Measurements from ENCODE around the gene TMED10.
"Not testable (repeated sequence)": the region's sequence is repeated elsewhere in the genome, so short reads cannot be mapped to it uniquely, and the experiment has no call there.

TMED10 gene

DNA sequence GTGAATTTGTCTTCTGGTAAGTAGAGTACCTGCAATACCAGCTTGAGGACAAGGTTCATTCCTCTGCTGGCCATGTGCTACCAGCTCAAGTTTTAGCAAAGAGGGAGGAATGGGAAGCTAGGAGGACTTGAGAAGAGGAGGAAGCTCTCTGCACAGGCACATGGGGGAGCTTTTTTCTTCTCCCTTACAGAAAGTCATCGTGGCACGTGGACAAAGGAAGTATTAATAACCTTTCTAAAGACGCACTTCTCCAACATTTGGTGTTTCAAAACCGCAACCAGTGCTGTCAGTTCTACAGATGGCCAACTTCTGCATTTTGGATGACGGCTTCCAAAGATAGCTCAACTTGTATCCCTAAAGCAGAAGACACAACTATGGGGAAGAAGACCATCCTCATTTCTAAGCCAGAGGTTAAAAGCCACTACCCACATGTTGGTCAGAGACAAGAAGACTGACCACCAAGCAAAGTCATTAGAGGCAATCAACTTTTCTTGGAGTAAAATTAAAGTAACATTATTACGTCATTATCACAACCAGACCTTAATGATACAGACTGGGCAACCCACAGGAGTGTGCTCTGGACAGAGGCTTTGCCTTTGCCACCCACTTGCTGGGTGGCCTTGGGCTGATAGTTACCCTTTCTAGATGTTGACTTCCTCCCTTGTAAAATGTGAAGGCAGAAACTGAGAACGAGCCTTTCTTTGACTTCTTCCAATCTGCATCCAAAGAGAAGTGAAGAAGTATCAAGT is 12.3 kb upstream of the TMED10 start:
- DNase-seq: no peak

DNA sequence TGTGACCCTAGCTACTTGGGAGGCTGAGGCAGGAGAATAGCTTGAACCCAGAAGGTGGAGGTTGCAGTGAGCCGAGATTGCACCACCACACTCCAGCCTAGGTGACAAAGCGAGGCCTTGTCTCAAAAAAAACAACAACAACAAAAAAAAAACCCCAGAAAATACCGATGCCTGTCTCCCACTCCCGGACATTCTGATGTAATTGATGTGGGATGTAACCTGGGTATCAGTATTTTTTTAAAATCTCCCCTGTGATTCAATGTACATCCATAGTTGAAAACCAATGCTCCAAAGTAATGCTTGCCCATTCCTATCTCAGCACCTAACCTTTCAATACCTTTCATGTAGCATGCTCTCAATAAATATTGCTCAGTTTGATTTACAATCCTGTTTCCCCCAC is 11.7 kb upstream of the TMED10 start:
- DNase-seq: no peak

DNA sequence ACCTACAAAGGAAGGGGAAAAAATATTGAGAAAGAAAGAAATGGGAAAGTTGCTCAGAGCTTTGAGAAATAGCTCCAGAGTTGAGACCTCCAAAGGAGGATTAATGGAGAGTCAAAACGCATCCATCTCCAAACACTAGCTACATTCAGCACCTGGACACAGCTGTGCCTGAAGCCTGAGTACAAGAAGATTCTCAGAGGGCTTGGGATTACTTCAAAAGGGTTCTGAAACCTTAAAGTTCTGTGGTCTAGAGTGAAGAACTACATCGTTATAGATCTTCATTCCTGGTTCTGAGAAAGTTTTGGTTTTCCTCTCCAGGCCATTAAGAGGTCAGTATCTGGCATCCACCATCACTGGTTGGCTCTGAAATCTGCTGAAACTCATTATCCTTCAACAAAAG is 10.5 kb upstream of the TMED10 start:
- no peak for DNase-seq

DNA sequence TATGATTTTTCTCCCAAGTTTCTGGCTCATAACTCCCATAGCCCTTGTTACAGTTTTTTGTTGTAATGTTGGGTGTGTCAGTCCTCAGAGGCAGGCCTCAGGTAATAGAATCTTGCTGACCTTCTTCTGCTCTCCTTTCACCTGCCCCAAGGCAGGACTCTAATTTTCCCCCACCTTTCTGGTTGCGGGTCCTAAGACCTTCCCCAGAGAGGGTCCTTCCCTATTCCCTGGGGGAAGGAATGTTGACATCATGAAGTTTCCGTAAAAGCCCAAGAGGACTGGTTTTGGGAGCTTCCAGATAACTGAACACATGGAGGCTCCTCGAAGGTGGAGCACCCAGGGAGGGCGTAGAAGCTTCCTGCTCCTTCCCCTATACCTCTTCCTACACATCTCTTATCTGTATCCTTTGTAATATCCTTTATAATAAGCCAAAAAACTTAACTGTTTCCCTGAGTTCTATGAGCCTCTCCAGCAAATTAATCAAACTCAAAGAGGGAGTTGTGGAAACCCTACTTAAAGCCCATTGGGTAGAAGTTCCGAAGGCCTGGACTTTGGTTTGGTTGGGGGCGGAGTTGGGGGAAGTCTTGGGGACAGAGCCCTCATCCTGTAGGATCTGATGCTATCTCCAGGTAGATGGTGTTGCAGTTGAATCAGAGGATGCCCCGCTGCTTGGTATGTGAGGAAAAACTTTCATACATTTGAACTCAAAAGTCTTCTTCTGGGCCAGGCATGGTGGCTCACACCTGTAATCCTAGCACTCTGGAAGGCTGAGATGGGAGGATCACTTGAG is 9.0 kb upstream of the TMED10 start:
- DNase-seq: no peak

DNA sequence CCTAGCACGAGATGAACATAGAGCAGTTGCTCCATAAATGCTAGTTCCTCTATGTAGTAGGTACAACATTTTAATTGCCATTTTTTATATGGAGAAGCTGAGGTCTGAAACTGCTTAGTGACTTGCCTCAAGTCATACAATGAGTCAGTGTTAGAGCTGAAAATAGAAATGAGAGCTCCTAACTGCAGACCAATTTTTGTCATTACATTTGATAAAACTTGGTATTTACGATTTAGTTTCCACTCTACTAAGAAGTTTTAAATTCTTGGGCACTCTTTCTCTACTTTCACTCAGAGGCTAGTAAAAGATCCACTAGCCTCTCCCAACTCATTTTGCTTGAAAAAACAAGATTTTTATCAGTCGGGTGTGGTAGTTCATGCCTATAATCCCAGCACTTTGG is 8.1 kb upstream of the TMED10 start:
- DNase-seq: no peak

DNA sequence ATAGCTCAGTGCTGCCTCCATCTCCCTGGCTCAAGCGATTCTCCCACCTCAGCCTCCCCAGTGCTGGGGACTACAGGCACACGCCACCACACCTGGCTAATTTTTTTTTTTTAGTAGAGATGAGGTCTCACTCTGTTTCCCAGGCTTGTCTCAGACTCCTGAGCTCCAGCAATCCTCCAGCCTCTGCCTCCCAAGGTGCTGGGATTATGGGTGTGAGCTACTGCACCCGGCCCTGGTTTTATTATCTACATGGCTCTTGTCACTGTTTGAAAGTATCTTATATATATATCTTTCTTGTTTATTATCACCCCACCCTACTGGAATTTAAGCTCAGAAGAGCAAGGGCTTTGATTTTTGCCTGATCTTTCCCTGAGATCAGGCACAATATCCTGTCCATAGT is 7.6 kb upstream of the TMED10 start:
- no peak for DNase-seq

DNA sequence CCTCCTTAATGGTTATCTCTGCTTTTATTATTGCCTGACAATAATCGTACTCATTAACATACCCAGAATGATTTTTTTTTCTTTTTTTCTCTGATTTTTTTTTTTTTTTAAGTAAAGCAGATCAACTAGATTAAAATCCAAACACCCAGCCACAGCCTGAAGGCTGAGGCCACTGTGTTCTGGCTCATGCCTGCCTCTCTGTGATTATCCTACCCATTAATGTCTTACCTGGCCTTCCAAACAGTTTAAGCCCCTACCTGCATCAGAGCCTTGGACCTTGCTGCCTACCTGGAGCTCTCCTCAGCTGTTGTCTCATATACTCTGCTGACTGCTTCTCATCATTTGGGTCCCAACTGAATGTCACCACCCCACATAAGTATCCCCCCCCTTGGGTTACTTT is 6.8 kb upstream of the TMED10 start:
- DNase-seq: no peak

DNA sequence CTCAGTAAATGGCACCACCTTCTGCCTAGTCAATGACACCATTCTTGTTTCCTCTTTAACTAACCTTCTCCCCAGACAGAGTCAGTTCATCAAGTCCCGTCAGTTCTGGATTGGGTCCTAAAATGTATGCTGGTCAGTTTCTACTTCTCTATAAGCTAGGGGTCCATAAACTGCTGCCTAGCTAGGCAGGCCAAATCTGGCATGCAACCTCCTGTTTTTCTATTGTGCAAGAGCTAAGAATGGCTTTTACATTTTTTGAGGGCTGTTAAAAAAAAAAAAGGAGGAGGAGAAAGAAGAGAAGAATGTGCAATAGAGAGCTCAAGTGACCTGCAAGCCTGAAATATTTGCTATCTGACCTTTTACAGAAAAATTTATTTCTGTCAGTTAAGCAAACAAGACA is 6.4 kb upstream of the TMED10 start:
- no peak for DNase-seq

DNA sequence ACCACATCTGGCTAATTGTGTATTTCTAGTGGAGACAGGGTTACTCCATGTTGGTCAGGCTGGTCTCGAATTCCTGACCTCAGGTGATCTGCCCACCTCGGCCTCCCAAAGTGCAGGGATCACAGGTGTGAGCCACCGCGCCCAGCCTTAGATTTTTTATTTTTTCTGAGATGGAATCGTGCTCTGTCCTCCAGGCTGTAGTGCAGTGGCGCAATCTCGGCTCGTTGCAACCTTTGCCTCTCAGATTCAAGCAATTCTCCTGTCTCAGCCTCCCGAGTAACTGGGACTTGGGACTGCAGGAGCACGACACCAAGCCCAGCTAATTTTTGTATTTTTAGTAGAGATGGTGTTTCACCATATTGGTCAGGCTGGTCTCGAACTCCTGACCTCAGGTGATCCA is 5.8 kb upstream of the TMED10 start:
- DNase-seq: not testable (repeated sequence)

DNA sequence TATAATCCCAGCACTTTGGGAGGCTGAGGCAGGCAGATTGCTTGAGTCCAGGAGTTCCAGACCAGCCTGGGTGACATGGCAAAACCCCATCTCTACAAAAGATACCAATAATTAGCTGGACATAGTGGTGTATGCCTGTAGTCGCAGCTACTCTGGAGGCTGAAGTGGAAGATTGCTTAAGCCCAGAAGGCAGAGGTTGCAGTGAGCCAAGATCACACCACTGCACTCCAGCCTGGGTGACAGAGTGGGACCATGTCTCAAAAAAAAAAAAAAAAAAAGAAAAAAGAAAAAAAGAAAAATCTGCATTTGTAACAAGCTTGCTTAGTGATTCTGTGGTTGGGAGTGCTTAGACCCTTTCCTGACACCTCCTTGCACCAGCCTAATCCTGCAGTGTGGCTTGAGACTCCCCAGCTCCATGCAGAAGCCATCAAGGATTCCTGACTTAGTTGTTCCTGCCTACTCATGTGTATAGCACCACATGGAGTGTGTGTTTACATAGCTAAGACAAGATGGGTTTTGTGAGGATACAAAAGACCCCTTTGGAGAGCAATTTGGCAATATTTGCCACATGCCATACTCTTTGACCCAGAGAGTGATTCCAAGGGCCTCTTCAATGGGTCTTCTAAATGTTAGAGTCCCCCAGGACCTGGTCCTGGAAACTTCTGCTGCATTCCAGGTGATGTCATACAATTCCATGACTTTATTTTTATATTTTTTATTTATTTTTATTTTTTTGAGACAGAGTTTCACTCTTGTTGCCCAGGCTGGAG is 5.1 kb upstream of the TMED10 start:
- DNase-seq: no peak

DNA sequence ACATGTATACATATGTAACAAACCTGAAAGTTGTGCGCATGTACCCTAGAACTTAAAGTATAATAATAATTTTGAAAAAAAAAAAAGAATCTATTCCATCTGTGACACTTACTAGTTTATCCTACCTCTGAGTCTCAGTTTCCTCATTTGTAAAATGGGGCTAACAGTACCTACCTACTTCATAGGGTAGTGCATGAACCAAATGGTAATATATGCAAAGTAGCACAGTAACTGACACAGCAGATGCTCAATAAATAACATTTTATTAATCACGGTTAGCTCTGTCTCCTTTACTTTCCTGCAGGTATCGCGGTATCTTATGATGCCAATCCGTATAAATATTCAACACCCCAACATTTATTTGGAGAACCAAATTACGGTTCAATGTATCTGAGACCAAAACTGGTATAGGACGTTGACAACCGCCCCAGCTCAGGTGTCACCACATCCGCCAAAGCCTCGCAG is 703 bp downstream of the TMED10 start:
- no peak for DNase-seq

DNA sequence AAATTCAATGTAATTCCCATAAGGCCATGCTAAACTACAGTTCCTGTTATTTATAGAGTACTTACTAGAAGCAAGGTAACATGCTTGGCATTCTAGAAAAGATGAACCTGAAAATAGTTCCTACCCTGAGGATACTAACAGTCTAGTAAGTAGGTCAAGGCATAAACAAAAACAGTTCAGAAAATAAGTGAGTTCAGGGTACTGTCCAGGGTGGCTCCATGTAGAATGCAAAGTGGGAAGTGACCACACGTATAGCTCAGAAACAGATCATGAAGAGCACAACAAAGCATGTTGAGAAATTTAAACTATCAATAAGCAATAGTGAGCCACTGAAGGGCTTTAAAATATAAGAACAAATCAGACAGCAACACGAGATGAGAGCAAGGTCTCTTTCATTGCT is 2.3 kb downstream of the TMED10 start:
- no peak for DNase-seq

DNA sequence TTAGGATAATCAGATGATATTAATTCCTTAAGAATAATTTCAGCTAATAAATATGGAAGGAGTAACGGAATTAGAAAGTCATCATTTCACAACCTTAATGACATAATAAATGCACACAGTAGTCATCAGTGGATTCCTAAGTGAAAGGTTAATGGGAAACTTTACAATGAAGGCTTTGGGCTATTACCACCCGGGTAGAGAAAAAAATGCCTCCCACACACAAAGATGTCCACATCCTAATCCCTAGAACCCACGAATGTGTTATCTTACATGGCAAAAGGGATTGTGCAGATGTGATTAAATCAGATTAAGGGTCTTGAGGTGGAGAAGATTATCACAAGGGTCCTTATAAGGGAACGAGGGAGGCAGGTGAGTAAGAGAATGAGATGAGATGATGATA is 5.6 kb downstream of the TMED10 start:
- no peak for DNase-seq

DNA sequence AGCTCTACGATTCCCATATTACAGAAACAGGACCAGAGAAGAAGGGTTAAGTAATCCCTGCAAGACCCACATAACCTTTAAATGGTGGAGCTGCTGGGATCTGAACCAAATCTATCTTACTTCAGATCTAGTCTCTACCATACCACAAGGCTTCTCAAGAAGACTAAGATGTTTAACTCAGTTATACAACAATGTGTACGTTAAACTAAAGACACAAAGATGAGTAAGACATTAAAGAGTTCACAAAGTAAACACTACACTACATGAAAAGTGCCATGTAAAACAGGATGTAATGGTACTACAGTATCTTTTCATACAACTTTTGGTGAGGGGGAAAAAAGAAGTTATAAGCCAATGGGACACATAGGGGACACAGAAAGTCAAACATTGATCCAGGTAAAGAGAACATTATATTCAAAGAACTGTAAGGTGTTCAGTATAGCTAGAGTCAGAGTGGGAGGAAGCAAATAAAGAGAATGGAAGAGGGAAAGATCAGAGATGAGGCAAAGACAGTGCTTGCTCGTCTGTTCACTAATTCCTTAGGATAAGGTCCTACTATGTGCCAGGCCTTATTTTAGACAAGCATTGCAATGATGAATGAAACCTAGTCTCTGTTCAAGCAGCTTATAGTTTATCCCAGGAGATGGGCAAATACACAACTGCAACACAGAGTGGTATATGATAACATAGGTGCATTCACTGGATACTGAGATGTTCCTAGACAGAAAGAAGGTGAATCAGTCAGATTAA is 7.7 kb downstream of the TMED10 start:
- no peak for DNase-seq

DNA sequence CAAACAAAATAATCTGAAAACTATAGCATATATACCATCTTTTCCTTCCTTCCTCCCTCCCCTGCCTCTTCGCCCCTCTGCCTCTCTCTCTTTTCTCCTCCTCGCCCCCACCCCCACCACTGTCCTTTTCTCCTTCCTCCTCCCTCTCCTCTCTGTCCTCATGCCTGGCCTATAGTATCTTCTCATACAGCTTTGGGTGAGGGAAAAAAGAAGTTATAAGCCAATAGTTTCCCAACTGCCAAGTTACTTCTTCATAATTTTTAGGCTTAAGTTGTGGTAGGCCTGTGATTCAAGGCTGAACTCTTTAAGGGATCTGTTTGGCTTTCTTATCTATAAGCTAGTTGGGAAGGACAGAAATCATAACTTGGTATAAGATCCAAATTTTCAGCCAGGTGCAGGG is 9.1 kb downstream of the TMED10 start:
- no peak for DNase-seq

DNA sequence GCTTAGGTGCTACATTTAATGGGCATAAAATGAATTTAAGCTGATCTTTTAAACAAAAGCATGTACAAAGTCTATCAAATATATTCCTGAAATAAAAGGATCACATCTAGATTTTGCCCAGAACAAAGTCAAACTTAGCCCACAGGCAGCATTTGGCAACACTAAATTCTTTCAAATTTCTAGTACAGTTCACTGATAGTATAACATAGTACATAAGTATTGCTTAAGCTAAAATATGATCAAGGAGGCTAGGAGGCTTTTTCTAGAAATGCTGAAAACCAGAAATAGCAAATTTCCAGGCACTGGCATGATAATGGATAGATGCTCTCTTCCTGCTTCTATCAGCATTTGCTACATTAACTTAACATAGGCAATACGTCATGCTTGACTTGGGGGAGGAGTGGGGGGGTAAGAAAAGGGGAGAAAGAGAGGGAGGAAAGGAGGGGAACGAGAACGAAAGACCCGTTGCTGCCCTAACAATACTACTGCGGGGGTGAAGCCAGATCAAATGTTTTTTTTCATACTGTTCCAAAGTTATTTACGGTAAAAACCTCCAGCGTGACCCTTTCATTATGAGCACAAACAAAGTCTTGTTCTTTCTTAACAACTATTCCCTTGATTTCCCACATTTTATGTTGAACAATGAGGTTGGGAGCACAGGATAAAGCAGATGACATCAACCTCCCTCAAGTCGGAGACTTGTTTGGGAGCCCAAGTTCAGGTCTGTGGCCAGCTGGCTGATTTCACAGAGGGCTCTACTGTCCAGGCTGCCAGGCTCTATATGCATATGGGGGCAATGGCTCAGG is 10.6 kb downstream of the TMED10 start:
- no peak for DNase-seq

DNA sequence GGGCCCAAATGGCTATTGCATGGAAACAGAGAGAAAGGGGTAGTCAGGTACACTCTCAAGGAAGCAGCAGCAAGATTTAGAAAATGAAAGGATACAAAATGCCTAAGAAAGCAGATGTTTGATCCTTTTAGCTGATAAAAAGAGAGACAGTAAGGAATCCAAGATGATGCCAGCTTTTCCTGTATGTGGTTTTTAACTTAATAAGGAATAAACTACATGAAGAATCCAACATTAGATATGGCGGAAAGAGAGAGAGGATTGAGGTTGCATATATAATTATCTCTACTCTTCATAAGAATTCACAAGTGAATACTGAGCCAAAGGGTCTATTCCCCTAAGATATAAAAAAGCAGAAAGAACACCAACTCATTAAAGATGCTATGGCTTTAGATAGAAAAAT is 11.6 kb downstream of the TMED10 start:
- DNase-seq: no peak

DNA sequence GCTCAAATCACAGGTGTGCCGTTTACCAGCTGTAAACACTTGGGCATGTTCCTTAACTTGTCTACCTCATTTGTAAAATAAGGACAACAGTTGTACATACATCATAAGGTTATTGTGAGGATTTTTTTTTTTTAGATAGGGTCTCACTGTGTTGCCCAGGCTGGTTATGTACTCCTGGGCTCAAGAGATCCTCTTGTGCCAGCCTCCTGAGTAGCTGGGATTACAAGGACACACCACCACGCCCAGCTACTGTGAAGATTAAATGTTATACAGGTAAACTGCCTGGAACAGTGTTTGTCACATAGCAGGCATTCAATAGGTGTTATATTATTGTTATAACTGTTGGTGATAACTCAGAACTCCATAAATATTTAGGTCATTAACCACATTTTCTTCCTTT is 12.7 kb downstream of the TMED10 start:
- DNase-seq: no peak

DNA sequence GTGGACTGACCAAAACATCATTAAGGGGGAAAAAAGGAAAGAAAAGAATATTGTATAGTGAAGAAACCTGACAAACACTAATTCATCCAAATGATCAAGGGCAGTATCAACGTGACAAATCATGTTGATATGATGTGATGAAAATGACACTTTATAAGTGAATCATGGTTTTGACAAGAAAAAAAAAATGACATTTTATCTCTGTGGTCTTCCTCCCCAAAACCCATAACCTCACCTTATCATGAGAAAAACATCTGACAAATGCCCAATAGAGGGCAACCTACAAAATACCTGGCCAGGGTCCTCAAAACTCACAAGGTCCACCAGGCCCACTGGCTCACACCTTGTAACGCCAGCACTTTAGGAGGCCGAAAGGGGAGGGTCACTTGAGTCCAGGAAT is 13.8 kb downstream of the TMED10 start:
- no peak for DNase-seq

DNA sequence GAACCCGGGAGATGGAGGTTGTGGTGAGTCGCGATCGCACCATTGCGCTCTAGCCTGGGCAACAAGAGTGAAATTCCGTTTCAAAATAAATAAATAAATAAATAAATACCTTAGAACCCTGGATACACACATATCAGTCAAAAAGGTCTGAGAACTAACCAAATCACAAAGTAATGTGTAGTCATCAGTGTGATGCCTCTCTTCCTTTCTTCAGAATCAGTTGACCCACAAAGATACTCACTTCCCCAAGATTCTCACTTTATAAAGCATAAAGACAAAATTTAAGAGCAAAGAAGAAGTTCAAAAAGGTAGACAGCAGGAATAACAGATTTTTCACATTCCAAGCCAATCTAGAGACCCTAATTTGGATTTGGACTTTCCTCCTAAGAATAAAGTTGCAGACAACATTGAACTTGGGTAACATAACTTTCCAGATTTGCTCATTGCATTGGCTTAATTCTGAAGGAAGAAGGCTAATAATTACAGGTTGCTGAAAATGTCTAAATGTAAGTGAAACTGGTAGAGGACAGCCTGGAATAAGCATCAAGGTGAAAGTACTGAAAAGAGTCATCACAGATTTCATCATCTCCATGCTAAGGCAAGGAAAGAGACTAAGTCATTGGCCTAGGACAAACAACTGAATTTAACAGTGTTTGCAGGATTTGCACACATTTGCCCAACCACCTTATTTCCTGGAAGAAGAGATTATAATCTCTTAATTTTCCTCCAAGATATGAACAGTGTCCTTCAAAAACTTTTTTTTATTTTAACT is 17.4 kb downstream of the TMED10 start:
- DNase-seq: no peak

DNA sequence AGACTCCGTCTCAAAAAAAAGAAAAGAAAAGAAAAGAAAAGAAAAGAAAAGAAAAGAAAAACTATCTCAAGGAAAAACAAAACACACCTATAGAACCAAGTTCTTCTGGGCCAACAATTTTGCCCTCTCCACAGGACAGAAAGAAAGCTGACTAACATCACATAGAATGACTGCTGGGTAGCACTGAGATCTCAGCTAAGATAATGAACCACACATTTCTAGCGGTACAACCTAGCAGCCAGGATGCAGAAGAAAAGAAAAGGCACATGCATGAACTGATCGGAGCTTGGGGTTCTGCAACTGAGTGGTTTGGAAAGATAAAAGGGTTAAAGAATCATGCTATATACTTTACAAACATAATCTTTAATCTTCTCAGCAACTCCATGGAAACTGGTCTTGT is 19.5 kb downstream of the TMED10 start:
- DNase-seq: no peak
